Left lung (tissue), 10 donors: ENCODE data around the gene ZP2. TPM values are rescaled to one million over a fixed set of nuclear protein-coding genes. Genes with fewer than 3 reads are reported as not detected.

Experiments
- ATAC-seq: fragments of 200-7000 bp; cut with Tn5 transposase; one replicate; pipeline ENCODE4 v1.9.1; 2020; ENCODE audit warnings: moderate library complexity
- DNase-seq, 4 donors: peaks; one replicate each; pipeline ENCODE4 v3.0.0-alpha.2; 2013 to 2020
- H3K27ac ChIP-seq, 2 donors: fragments of 200-600 bp; sonication (generic) in 1 of 2; one replicate each; pipeline versions ENCODE4 v1.5.0 to v1.8.0; 2020 to 2021
- H3K27me3 ChIP-seq, 2 donors: fragments of 200-600 bp; sonication (generic) in 1 of 2; one replicate each; pipeline versions ENCODE4 v1.5.0 to v1.8.0; 2020 to 2021
- H3K36me3 ChIP-seq, 2 donors: fragments of 200-600 bp; sonication (generic) in 1 of 2; one replicate each; pipeline versions ENCODE4 v1.5.0 to v1.8.0; 2020 to 2021
- H3K4me1 ChIP-seq, 2 donors: fragments of 200-600 bp; one replicate each; pipeline ENCODE4 v1.8.0; 2021
- H3K4me3 ChIP-seq, 2 donors: fragments of 200-600 bp; sonication (generic) in 1 of 2; one replicate each; pipeline versions ENCODE4 v1.5.0 to v1.8.0; 2020 to 2021; ENCODE audit warnings: mild to moderate bottlenecking in 1 of 2
- H3K9me3 ChIP-seq, 2 donors: fragments of 200-600 bp; sonication (generic) in 1 of 2; one replicate each; pipeline versions ENCODE4 v1.5.0 to v1.8.0; 2020 to 2021
- intact Hi-C, 2 donors: fragments of 100-400 bp; cut with DNase I; formaldehyde crosslinking; loops; one replicate each; pipeline versions ENCODE4 v1.11.2 to v1.14.2; 2022
- polyA plus RNA-seq, 6 donors: library from polyadenylated mRNA; unstranded; fragments of 120-200 nt; gene quantifications; one replicate each; pipeline ENCODE4 v1.2.1, GENCODE V29; 2013; ENCODE audit not compliant: insufficient read length in 6 of 6
- total RNA-seq, 2 donors: library from RNA; stranded (reverse); fragmentation: NEBNext Ultra II Directional; extraction: Animal tissue kit (Norgen Biotek cat#: 25700); gene quantifications; one replicate each; pipeline ENCODE4 v1.2.1, GENCODE V29; 2021
- TF ChIP-seq, protein P1 (sequence below), 2 donors: fragments of 200-600 bp; sonication (generic) in 1 of 2; IDR thresholded peaks; one replicate each; pipeline versions ENCODE4 v1.5.0 to v1.8.0; 2021; ENCODE audit warnings: antibody characterized with exemption in 2 of 2
- donor health status: DM: no; HTN: yes; CAD: no.
- donor health status: DM: no; HTN: no; CAD: no.

The ZP2 gene
- total and polyA plus RNA-seq, 8 donors = 1.9 to 6.4 (median 2.8) TPM; not detected in 2

- H3K27me3 ChIP-seq = no peaks in the 10 kb centered on the region
- DNase-seq = no peak
- no peak within 1 kb of the TSS for H3K4me3 ChIP-seq
- intact Hi-C loops = no loop called here
- TF ChIP-seq, protein P1, sequence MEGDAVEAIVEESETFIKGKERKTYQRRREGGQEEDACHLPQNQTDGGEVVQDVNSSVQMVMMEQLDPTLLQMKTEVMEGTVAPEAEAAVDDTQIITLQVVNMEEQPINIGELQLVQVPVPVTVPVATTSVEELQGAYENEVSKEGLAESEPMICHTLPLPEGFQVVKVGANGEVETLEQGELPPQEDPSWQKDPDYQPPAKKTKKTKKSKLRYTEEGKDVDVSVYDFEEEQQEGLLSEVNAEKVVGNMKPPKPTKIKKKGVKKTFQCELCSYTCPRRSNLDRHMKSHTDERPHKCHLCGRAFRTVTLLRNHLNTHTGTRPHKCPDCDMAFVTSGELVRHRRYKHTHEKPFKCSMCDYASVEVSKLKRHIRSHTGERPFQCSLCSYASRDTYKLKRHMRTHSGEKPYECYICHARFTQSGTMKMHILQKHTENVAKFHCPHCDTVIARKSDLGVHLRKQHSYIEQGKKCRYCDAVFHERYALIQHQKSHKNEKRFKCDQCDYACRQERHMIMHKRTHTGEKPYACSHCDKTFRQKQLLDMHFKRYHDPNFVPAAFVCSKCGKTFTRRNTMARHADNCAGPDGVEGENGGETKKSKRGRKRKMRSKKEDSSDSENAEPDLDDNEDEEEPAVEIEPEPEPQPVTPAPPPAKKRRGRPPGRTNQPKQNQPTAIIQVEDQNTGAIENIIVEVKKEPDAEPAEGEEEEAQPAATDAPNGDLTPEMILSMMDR (IDR thresholded peaks at IDR 0.05) = no peak
- H3K27ac ChIP-seq = no peak within 1 kb of the TSS
- no peaks in the 10 kb centered on the region for H3K4me1 ChIP-seq
- ATAC-seq = no peak
- H3K9me3 ChIP-seq = no peaks in the 10 kb centered on the region
- H3K36me3 ChIP-seq = no peaks in the 10 kb centered on the region
Measured at GRCh38 chr16:21233521-21234150, 22.3 kb upstream of the ZP2 start, which contains the start of gene ANKS4B. Gene ANKS4B, plus strand, starts transcription at chr16:21233699. Its CDS starts 39 bp downstream, at chr16:21233738.

GRCh38 chr16:21233045-21233520 is 21.7 kb upstream of the ZP2 start:
- H3K27me3 ChIP-seq = no peaks in the 10 kb centered on the region
- DNase-seq (no peak), ATAC-seq (no peak)
- H3K36me3 ChIP-seq = no peaks in the 10 kb centered on the region
- intact Hi-C loops = no loop called here
- no peak overlapping the region for H3K4me3 ChIP-seq
- H3K4me1 ChIP-seq = no peaks in the 10 kb centered on the region
- H3K27ac ChIP-seq = no peak overlapping the region
- H3K9me3 ChIP-seq = no peaks in the 10 kb centered on the region
- TF ChIP-seq, protein P1 (IDR thresholded peaks at IDR 0.05) = no peak

DNA sequence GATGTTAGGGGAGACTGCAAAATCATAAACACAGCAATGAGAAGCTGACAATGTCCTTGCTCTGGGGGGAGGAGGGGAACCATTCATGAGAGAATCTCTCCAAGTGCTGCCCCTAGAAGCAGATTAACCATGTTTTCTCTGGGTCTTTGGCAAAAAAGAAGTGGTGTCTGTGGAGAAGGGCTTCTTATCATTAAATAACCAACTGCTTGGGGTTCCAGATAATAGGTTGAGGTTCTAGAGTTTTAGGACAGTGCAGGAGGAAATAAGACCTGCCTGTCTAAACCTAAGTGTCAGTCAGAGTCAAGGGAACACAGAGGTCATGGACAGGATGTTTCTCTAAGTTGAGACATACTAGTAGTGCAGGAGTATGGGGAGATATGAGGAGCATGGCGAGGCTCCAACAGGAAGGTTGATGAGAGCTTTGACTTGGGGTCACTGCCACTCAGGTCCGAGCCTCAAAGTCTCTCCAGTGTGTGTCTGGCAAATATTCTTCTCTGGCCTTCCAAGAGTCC is 17.0 kb upstream of the ZP2 start:
- ATAC-seq (no peak), DNase-seq (no peak)
- Histone ChIP-seq H3K4me3 (no peak overlapping the region), H3K36me3 (no peaks in the 10 kb centered on the region), H3K4me1 (no peaks in the 10 kb centered on the region), H3K27me3 (peaks cover 0 to 4% of the 10 kb centered on the region in 2 donors), H3K27ac (no peak overlapping the region), H3K9me3 (no peaks in the 10 kb centered on the region)
- intact Hi-C loops = no loop called here
- TF ChIP-seq, protein P1 (IDR thresholded peaks at IDR 0.05) = no peak

- intact Hi-C loops = no loop called here
- Histone ChIP-seq H3K27me3 (peaks cover 0 to 4% of the 10 kb centered on the region in 2 donors), H3K4me1 (peaks cover 0 to 4% of the 10 kb centered on the region in 2 donors), H3K4me3 (no peak overlapping the region), H3K9me3 (no peaks in the 10 kb centered on the region), H3K27ac (no peak overlapping the region), H3K36me3 (no peaks in the 10 kb centered on the region)
- DNase-seq (no peak), ATAC-seq (no peak)
- TF ChIP-seq, protein P1 (IDR thresholded peaks at IDR 0.05) = no peak
Measured at GRCh38 chr16:21227866-21228265, 16.5 kb upstream of the ZP2 start.

DNA sequence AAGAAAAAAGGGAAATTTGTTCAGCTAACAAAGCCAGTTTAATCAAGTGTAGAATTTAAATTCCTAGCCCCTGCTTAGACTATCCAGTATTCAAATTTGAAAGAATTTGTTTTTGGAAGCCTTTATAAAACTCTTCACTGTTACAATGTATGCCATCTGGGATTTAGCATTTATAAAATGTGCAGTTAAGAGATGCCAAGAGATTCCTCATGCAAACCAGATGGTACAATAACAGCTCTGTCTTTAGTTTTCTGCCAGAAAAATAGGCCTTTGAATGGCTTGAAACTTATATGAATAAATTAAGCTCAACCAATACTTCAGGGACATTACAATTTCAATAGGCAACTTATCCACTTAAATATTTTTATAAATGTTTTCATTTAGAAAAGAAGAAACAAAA is 15.4 kb upstream of the ZP2 start:
- ATAC-seq = no peak
- Histone ChIP-seq H3K4me1 (peaks cover 3 to 6% of the 10 kb centered on the region in 2 donors), H3K27me3 (peaks cover 0 to 4% of the 10 kb centered on the region in 2 donors), H3K9me3 (no peaks in the 10 kb centered on the region), H3K4me3 (no peak overlapping the region), H3K36me3 (no peaks in the 10 kb centered on the region), H3K27ac (no peak overlapping the region)
- DNase-seq = no peak
- intact Hi-C loops = no loop called here
- TF ChIP-seq, protein P1 (IDR thresholded peaks at IDR 0.05) = no peak
